HCT116 (cell line): ENCODE results near the gene COX7C. TPM values are rescaled to one million over a fixed set of nuclear protein-coding genes. Genes with fewer than 3 reads are reported as not detected.

ENCODE experiments used
- ATAC-seq: fragments of 200-7000 bp; cut with Tn5 transposase; 2 replicates; pipeline ENCODE4 v1.9.1; 2020; ENCODE audit warnings: mild to moderate bottlenecking, moderate library complexity
- BruUV-seq: library from RNA; stranded (reverse); fragments of 400-500 nt; replicated peaks from 2 replicates; lab custom pipeline; 2021; lab: Mats Ljungman, UMichigan
- CTCF ChIA-PET: fragments of 300-600 bp; sonication (Branson Sonifier 250); formaldehyde crosslinking; loops from one replicate; lab custom pipeline; 2021; ENCODE audit warnings: antibody characterized with exemption; lab: Charles Lee
- POLR2A ChIA-PET: fragments of 300-600, 350-600 bp; sonication (Branson Sonifier 250); formaldehyde crosslinking; loops from one replicate; lab custom pipeline; 2021; ENCODE audit warnings: antibody characterized with exemption; lab: Charles Lee
- RAD21 ChIA-PET, 2 experiments: fragments of 300-600 bp; sonication (Branson Sonifier 250); formaldehyde crosslinking; loops; one replicate each; lab custom pipeline; 2023; ENCODE audit warnings: low total read pairs in 2 of 2; ENCODE audit not compliant: uncharacterized antibody in 2 of 2, unreplicated experiment in 2 of 2, low non-redundant PET in 1 of 2; lab: Charles Lee
- DNase-seq: peaks from one replicate; pipeline ENCODE4 v3.0.0-alpha.2; 2010; ENCODE audit warnings: low read depth, low spot score
- H2AFZ ChIP-seq: fragments of 200-600 bp; shearing (Covaris generic), sonication (generic); 2 replicates; pipeline ENCODE4 v1.6.1; 2017; ENCODE audit warnings: low read depth, mixed run types, mixed read lengths, antibody characterized with exemption, low read length; ENCODE audit not compliant: poor library complexity, severe bottlenecking
- H3K27ac ChIP-seq: 2 replicates; pipeline ENCODE4 v1.5.1; 2012; ENCODE audit warnings: low read depth, low read length
- H3K27me3 ChIP-seq: fragments of 200-600 bp; sonication (generic); 2 replicates; pipeline ENCODE4 v1.6.1; 2016; ENCODE audit warnings: mixed run types, low read length, mixed read lengths; ENCODE audit not compliant: insufficient read depth
- H3K36me3 ChIP-seq, 2 experiments: fragments of 200-500 bp in 1 of 2; fragments of 200-600 bp in 1 of 2; sonication (Bioruptor generic) in 1 of 2; sonication (generic) in 1 of 2; 2 replicates each; pipeline versions ENCODE4 v1.5.1 to v1.6.1; 2014 to 2016; ENCODE audit warnings: low read length in 2 of 2, inconsistent platforms in 1 of 2, mixed read lengths in 1 of 2, mixed run types in 1 of 2; ENCODE audit not compliant: insufficient read depth in 2 of 2, control insufficient read depth in 1 of 2
- H3K4me1 ChIP-seq, 2 experiments: fragments of 200-600 bp in 1 of 2; sonication (generic) in 1 of 2; 2 replicates each; pipeline versions ENCODE4 v1.5.1 to v1.6.1; 2012 to 2017; ENCODE audit warnings: low read length in 2 of 2, inconsistent platforms in 1 of 2, mild to moderate bottlenecking in 1 of 2, mixed read lengths in 1 of 2, mixed run types in 1 of 2, moderate library complexity in 1 of 2; ENCODE audit not compliant: insufficient read depth in 2 of 2, control insufficient read depth in 1 of 2
- H3K4me2 ChIP-seq: fragments of 200-600 bp; sonication (generic); 2 replicates; pipeline ENCODE4 v1.6.1; 2017; ENCODE audit warnings: mixed run types, low read length, mixed read lengths
- H3K4me3 ChIP-seq, 2 experiments: fragments of 200-600 bp in 1 of 2; sonication (generic) in 1 of 2; replicated peaks in 1 of 2; 2 replicates each; pipeline ENCODE4 v1.5.1; 2011 to 2016; ENCODE audit warnings: low read length in 2 of 2, control low read depth in 1 of 2, low read depth in 1 of 2, mild to moderate bottlenecking in 1 of 2, mixed read lengths in 1 of 2, mixed run types in 1 of 2
- H3K79me2 ChIP-seq: fragments of 200-600 bp; sonication (generic); 2 replicates; pipeline ENCODE4 v1.6.1; 2017; ENCODE audit warnings: mild to moderate bottlenecking, mixed run types, low read length, moderate library complexity, mixed read lengths; ENCODE audit not compliant: insufficient read depth
- H3K9ac ChIP-seq: fragments of 200-600 bp; sonication (generic); 2 replicates; pipeline ENCODE4 v1.6.1; 2016; ENCODE audit warnings: low read length, mixed read lengths
- H3K9me2 ChIP-seq: fragments of 200-600 bp; sonication (generic), shearing (Covaris generic); 2 replicates; pipeline ENCODE4 v1.6.1; 2017; ENCODE audit warnings: mixed run types, mild to moderate bottlenecking, moderate library complexity; ENCODE audit not compliant: insufficient read depth
- H3K9me3 ChIP-seq, 2 experiments: fragments of 200-500 bp in 1 of 2; fragments of 200-600 bp in 1 of 2; sonication (Bioruptor generic) in 1 of 2; sonication (generic) in 1 of 2; 2 replicates each; pipeline ENCODE4 v1.6.1; 2014 to 2017; ENCODE audit warnings: low read length in 2 of 2, mixed read lengths in 2 of 2, inconsistent platforms in 1 of 2, low read depth in 1 of 2, mild to moderate bottlenecking in 1 of 2, mixed run types in 1 of 2, moderate library complexity in 1 of 2; ENCODE audit not compliant: control insufficient read depth in 1 of 2, insufficient read depth in 1 of 2
- H4K20me1 ChIP-seq: fragments of 200-600 bp; sonication (generic), shearing (Covaris generic); 2 replicates; pipeline ENCODE4 v1.6.1; 2017; ENCODE audit warnings: mixed run types, mild to moderate bottlenecking, moderate library complexity; ENCODE audit not compliant: insufficient read depth
- CBX3 ChIP-seq: IDR thresholded peaks from 2 replicates; pipeline ENCODE4 v1.6.1; 2012; ENCODE audit warnings: low read depth
- CEBPB ChIP-seq: IDR thresholded peaks from 2 replicates; pipeline ENCODE4 v1.6.1; 2012; ENCODE audit warnings: low read depth
- EZH2 ChIP-seq: fragments of 200-600 bp; sonication (generic); IDR thresholded peaks from 2 replicates; pipeline ENCODE4 v1.6.1; 2017; ENCODE audit warnings: antibody characterized with exemption, mixed run types
- EZH2phosphoT487 ChIP-seq: fragments of 200-600 bp; IDR thresholded peaks from 2 replicates; pipeline ENCODE4 v1.6.1; 2018; ENCODE audit warnings: antibody characterized with exemption, borderline replicate concordance
- REST ChIP-seq: IDR thresholded peaks from 2 replicates; pipeline ENCODE4 v1.6.1; 2012; ENCODE audit warnings: low read depth
- SIN3A ChIP-seq: IDR thresholded peaks from 2 replicates; pipeline ENCODE4 v1.6.1; 2012; ENCODE audit warnings: low read depth
- YY1 ChIP-seq: IDR thresholded peaks from 2 replicates; pipeline ENCODE4 v1.6.1; 2011; ENCODE audit warnings: low read length, low read depth, moderate library complexity, mild to moderate bottlenecking; ENCODE audit not compliant: insufficient replicate concordance; ENCODE audit errors: extremely low read depth
- ZNF274 ChIP-seq: fragments of 200-500 bp; sonication (Bioruptor generic); IDR thresholded peaks from 2 replicates; pipeline ENCODE4 v1.6.1; 2014; ENCODE audit warnings: mild to moderate bottlenecking, low read depth, low read length, inconsistent platforms
- intact Hi-C: fragments of 100-400 bp; cut with micrococcal nuclease; formaldehyde crosslinking; loops from 2 replicates; pipeline ENCODE4 v1.10.0; 2022
- total RNA-seq: library from RNA; stranded (reverse); gene quantifications from one replicate; pipeline ENCODE4 v1.2.1, GENCODE V29; 2021; ENCODE audit not compliant: unreplicated experiment
- TF ChIP-seq, protein P1 (sequence below): IDR thresholded peaks from 2 replicates; pipeline ENCODE4 v1.6.1; 2012

The COX7C gene
- total RNA-seq, 1 experiment from 2014 or later, result 550 TPM

GRCh38 chr5:86625148-86625547 is 7.4 kb downstream of the COX7C start:
- intact Hi-C loops, result no loop called here
- Histone ChIP-seq H3K9me2 (no peaks in the 10 kb centered on the region), H3K4me3 (no peak overlapping the region), H4K20me1 (no peaks in the 10 kb centered on the region), H3K9ac (no peak overlapping the region), H3K27me3 (no peaks in the 10 kb centered on the region), H3K4me1 (no peaks in the 10 kb centered on the region), H3K27ac (no peak overlapping the region), H3K79me2 (peaks cover 5% of the 10 kb centered on the region), H2AFZ (no peak overlapping the region), H3K9me3 (no peaks in the 10 kb centered on the region), H3K36me3 (peaks cover 14 to 17% of the 10 kb centered on the region in 2 experiments; a peak in 3 of 4 replicates), H3K4me2 (no peak overlapping the region)
- TF ChIP-seq, protein P1, sequence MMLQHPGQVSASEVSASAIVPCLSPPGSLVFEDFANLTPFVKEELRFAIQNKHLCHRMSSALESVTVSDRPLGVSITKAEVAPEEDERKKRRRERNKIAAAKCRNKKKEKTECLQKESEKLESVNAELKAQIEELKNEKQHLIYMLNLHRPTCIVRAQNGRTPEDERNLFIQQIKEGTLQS, result no peak
- no peak for TF ChIP-seq CBX3
- TF ChIP-seq SIN3A, result no peak
- no peak for TF ChIP-seq ZNF274
- TF ChIP-seq CEBPB, result no peak
- TF ChIP-seq YY1, result no peak
- ChIA-PET RAD21 (no interaction called here), CTCF (no interaction called here), POLR2A (no interaction called here)
- no TSS peak for BruUV-seq
- DNase-seq (no peak), ATAC-seq (no peak)

GRCh38 chr5:86626149-86626548 is 8.4 kb downstream of the COX7C start:
- CTCF ChIA-PET, result no interaction called here
- POLR2A ChIA-PET, result no interaction called here
- RAD21 ChIA-PET, result no interaction called here

More at GRCh38 chr5:86626149-86626548, 8.4 kb downstream of the COX7C start:
- intact Hi-C loops, result no loop called here
- Histone ChIP-seq H3K9me3 (no peaks in the 10 kb centered on the region), H3K27ac (no peak overlapping the region), H3K36me3 (peaks cover 4 to 7% of the 10 kb centered on the region in 2 experiments; a peak in 3 of 4 replicates), H3K27me3 (no peaks in the 10 kb centered on the region), H3K9ac (no peak overlapping the region), H2AFZ (no peak overlapping the region), H3K4me2 (no peak overlapping the region), H3K9me2 (no peaks in the 10 kb centered on the region), H4K20me1 (no peaks in the 10 kb centered on the region), H3K79me2 (no peaks in the 10 kb centered on the region), H3K4me3 (no peak overlapping the region), H3K4me1 (no peaks in the 10 kb centered on the region)
- ATAC-seq, result no peak
- TF ChIP-seq CBX3 (no peak), EZH2phosphoT487 (no peak), EZH2 (no peak), REST (peak; percentile 31; the same call in 1 of the 2 replicates)
- DNase-seq, result no peak
- no TSS peak for BruUV-seq
